Uterus (tissue), 4 donors: Measurements from ENCODE around the gene FARS2. TPM values are rescaled to one million over a fixed set of nuclear protein-coding genes. Genes with fewer than 3 reads are reported as not detected.

Source experiments
- DNase-seq, 2 donors: peaks; one replicate each; pipeline ENCODE4 v3.0.0-alpha.2; 2019 to 2020
- H3K27ac ChIP-seq, 2 donors: fragments of 200-600 bp; sonication (generic); 1 replicate in 1 of 2; 2 replicates in 1 of 2; pipeline ENCODE4 v1.5.1; 2016 to 2018
- H3K27me3 ChIP-seq, 2 donors: fragments of 200-600 bp; sonication (generic); one replicate each; pipeline ENCODE4 v1.5.1; 2018 to 2019; ENCODE audit warnings: control low read depth in 1 of 2
- H3K36me3 ChIP-seq, 2 donors: fragments of 200-600 bp; sonication (generic); one replicate each; pipeline ENCODE4 v1.5.1; 2019; ENCODE audit warnings: control low read depth in 1 of 2
- H3K4me1 ChIP-seq, 2 donors: fragments of 200-600 bp; sonication (generic); one replicate each; pipeline ENCODE4 v1.5.1; 2018 to 2019; ENCODE audit warnings: control low read depth in 1 of 2
- H3K4me3 ChIP-seq, 2 donors: fragments of 200-600 bp; sonication (generic); 1 replicate in 1 of 2; 2 replicates in 1 of 2; pipeline ENCODE4 v1.5.1; 2018 to 2019; ENCODE audit warnings: mild to moderate bottlenecking in 1 of 2
- H3K9me3 ChIP-seq, 2 donors: fragments of 200-600 bp; sonication (generic); one replicate each; pipeline ENCODE4 v1.5.1; 2019; ENCODE audit warnings: control low read depth in 1 of 2
- CTCF ChIP-seq, 4 experiments: fragments of 200-600 bp in 2 of 4; fragments of 450-650 bp in 2 of 4; sonication (generic) in 2 of 4; IDR thresholded peaks; one replicate each; pipeline ENCODE4 v1.5.1; 2016 to 2019; ENCODE audit warnings: antibody characterized with exemption in 4 of 4, mild to moderate bottlenecking in 2 of 4, moderate library complexity in 1 of 4
- POLR2A ChIP-seq, 2 donors: fragments of 450-650 bp; IDR thresholded peaks; one replicate each; pipeline ENCODE4 v1.6.1; 2016; ENCODE audit warnings: antibody characterized with exemption in 2 of 2, mild to moderate bottlenecking in 1 of 2, moderate library complexity in 1 of 2
- intact Hi-C: fragments of 100-400 bp; cut with DNase I; formaldehyde crosslinking; loops from one replicate; pipeline ENCODE4 v1.15.1; 2023; ENCODE audit warnings: low total_unique reads
- total RNA-seq, 4 donors: library from RNA; depleted of rRNA in 3 of 4; stranded (reverse); fragments of >200 nt in 3 of 4; gene quantifications; one replicate each; pipeline versions ENCODE4 v1.1.0 to v1.2.4, GENCODE V29; 2014 to 2023
- donor health status: DM: yes; HTN: yes; CAD: no.

Gene FARS2
- total RNA-seq, 4 donors from 2014 or later: 14.4 to 32.5 (median 25.6) TPM

- Histone ChIP-seq H3K36me3 (no peaks in the 10 kb centered on the region), H3K27ac (no peak overlapping the region), H3K9me3 (no peaks in the 10 kb centered on the region), H3K4me1 (no peaks in the 10 kb centered on the region), H3K4me3 (no peak overlapping the region), H3K27me3 (no peaks in the 10 kb centered on the region)
- no peak for TF ChIP-seq POLR2A (IDR thresholded peaks at IDR 0.05)
- TF ChIP-seq CTCF (IDR thresholded peaks at IDR 0.05): no peak
- no peak for DNase-seq
- intact Hi-C loops: no loop called here
These were observed 362.9 kb downstream of the FARS2 start for GRCh38 chr6:5624256-5624655.

- Histone ChIP-seq H3K27me3 (no peaks in the 10 kb centered on the region), H3K9me3 (no peaks in the 10 kb centered on the region), H3K4me1 (no peaks in the 10 kb centered on the region), H3K4me3 (no peak overlapping the region), H3K36me3 (no peaks in the 10 kb centered on the region), H3K27ac (no peak overlapping the region)
- intact Hi-C loops: no loop called here
- DNase-seq: no peak
- no peak for TF ChIP-seq POLR2A (IDR thresholded peaks at IDR 0.05)
- TF ChIP-seq CTCF (IDR thresholded peaks at IDR 0.05): no peak
These were observed 365.6 kb downstream of the FARS2 start for GRCh38 chr6:5626727-5627426.

GRCh38 chr6:5630636-5631035 is 369.3 kb downstream of the FARS2 start:
- Histone ChIP-seq H3K27me3 (no peaks in the 10 kb centered on the region), H3K4me1 (no peaks in the 10 kb centered on the region), H3K36me3 (no peaks in the 10 kb centered on the region), H3K9me3 (no peaks in the 10 kb centered on the region), H3K4me3 (no peak overlapping the region), H3K27ac (no peak overlapping the region)
- no peak for DNase-seq
- intact Hi-C loops: no loop called here
- no peak for TF ChIP-seq POLR2A (IDR thresholded peaks at IDR 0.05)
- TF ChIP-seq CTCF (IDR thresholded peaks at IDR 0.05): no peak

GRCh38 chr6:5632348-5632935 is 371.1 kb downstream of the FARS2 start:
- H3K4me1 ChIP-seq: no peaks in the 10 kb centered on the region
- H3K4me3 ChIP-seq: no peak overlapping the region
- intact Hi-C loops: no loop called here
- no peaks in the 10 kb centered on the region for H3K36me3 ChIP-seq
- no peaks in the 10 kb centered on the region for H3K27me3 ChIP-seq
- H3K27ac ChIP-seq: no peak overlapping the region
- no peak for DNase-seq
- H3K9me3 ChIP-seq: no peaks in the 10 kb centered on the region
- TF ChIP-seq CTCF (IDR thresholded peaks at IDR 0.05) (no peak), POLR2A (IDR thresholded peaks at IDR 0.05) (no peak)

- H3K4me1 ChIP-seq: no peaks in the 10 kb centered on the region
- no peak overlapping the region for H3K27ac ChIP-seq
- H3K4me3 ChIP-seq: no peak overlapping the region
- no peak for DNase-seq
- H3K27me3 ChIP-seq: no peaks in the 10 kb centered on the region
- no peaks in the 10 kb centered on the region for H3K9me3 ChIP-seq
- H3K36me3 ChIP-seq: no peaks in the 10 kb centered on the region
- intact Hi-C loops: no loop called here
- no peak for TF ChIP-seq POLR2A (IDR thresholded peaks at IDR 0.05)
- no peak for TF ChIP-seq CTCF (IDR thresholded peaks at IDR 0.05)
These were observed 373.2 kb downstream of the FARS2 start for GRCh38 chr6:5634525-5634924.
